Limb (tissue), 2 donors: Measurements from ENCODE around the gene CEBPE.

Experiments used
- DNase-seq, 2 donors: peaks; one replicate each; pipeline ENCODE4 v3.0.0-alpha.2; 2016; ENCODE audit errors: extremely low spot score in 2 of 2

Gene CEBPE

DNA sequence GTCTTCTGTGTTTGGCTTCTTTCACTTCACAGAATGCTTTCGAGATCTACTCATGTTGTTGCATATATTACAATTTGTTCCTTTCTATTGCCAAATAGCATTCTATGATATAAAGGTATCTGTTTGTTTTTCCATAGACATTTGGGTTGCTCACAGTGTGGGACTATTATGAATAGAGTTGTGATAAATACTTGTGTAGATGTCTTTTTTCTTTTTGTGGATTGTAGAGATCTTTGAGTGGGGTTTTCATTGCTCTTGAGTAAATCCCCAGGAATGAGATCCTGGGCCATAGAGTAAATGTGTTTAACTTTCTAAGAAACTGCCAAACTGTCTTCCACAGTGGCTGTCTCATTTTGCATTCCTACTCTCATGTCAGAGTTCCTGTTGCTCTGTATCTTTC is 24.9 kb upstream of the CEBPE start:
- DNase-seq = no peak

DNA sequence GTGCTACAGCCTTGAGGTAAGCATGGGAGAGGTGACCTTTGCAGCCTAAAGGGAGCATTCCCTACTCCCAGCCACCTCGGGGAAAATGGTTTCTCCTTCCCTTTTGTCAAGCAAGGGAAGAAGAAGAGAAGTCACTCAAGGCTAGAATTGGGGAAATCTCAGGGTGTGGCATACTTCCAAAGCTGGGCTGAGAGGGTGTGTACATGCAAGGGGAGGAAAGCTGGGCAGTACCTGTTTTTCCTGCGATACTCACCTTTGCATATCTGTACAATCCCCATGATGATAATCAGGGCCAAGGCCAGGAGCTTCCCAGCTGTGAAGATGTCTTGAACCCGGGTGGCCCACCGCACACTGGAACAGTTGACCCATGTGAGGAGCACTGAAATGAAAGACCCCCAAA is 23.8 kb upstream of the CEBPE start:
- no peak for DNase-seq

DNA sequence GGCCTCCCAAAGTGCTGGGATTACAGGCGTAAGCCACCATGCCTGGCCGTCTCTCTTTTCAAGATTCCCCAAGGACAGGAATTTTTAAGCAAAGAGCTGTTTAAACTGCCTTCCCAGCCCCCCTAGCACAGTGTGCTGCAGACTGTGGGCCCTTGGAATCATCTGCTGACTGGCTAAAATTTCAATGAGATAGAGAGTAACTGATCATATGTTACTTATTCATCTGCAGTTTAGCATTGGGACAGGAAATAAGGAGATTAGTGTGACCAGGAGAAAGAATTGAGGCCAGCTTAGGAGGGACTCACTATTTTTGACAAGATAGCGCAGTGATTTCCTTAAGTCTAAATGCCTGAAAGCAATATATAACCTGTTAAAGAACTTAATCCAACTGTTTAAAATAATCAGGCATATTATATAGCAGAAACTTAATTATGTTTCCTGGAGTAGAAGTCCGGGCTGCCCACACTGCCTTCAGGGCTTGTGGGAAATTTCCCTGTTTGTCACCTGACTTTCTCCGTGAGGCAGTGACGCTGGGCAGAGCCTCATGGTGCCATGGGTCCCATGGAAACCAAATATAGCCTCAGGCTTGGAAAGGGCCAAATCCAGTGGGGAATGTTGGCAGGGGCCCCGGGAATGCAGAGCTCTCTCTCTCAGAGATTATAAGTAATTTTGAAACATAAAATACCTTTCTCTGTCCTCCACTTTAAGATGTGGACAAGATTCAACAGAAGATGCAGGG is 22.8 kb upstream of the CEBPE start:
- no peak for DNase-seq

DNA sequence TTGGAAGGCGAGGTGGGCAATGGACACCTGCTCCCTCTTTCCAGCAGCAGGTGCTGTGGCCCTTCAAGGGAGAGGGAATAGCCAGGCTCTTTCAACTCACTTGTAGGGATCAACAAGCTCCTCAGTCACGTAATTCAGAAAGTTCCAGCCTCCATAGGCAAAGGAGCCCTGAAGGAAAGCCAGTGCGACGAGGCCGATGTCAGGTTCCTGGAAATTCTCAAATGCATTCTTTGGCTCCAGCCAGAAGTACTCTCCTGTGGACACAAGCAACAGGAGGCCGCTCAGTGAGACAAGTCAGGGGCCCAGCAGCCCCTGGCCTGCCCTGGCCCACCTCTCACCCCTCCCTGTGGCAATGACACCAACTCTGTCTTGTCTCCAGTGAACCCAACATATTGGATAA is 21.3 kb upstream of the CEBPE start:
- DNase-seq = no peak

DNA sequence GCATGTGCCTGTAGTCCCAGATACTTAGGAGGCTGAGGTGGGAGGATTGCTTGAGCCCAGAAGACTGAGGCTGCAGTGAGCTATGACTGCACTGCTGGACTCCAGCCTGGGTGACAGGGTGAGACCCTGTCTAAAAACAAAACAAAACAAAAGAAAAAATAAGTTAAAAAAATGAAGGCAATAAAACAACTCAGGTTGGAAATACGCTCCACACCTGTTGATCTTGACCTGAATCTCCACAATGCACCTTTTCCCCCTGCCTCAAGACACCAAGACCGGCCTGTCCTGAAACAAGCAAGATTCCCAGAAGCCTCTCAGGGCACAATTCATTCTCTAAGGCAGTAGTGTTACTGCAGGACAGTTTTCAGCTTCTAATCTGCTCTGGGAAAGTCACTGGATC is 20.8 kb upstream of the CEBPE start:
- no peak for DNase-seq

DNA sequence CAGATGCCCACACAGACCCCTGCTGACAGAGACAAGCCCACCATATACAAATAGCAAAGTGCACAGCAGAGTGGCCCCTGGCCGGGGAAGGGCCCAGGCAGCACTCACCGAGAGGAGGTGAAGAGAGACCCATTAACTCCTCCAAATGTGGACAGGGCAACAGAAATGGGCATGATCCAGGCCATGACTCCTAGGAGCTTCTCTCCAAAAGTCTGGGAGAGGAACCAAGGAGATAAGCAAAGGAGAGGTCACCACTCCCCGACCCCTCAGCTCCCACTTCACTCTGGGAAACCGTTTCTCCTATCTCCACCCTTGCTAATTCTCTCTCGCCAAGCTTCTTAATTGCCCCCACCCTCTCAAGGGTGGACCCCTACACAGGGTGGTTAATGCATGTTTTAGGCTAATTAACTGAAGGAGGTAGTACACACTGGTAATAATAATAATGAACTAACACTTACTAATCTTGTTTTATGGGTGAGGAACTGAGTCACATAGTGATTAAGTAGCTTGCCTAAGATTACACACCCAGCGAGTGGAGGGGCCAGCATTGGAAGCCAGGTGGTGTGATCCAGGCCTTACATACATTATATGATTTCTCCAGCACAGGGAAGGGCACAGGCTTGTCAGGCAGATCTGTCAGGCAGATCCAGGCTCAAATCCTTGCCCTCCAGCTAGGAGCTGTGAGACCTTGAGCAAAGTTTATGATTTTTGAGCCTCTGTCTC is 18.9 kb upstream of the CEBPE start:
- DNase-seq = no peak

DNA sequence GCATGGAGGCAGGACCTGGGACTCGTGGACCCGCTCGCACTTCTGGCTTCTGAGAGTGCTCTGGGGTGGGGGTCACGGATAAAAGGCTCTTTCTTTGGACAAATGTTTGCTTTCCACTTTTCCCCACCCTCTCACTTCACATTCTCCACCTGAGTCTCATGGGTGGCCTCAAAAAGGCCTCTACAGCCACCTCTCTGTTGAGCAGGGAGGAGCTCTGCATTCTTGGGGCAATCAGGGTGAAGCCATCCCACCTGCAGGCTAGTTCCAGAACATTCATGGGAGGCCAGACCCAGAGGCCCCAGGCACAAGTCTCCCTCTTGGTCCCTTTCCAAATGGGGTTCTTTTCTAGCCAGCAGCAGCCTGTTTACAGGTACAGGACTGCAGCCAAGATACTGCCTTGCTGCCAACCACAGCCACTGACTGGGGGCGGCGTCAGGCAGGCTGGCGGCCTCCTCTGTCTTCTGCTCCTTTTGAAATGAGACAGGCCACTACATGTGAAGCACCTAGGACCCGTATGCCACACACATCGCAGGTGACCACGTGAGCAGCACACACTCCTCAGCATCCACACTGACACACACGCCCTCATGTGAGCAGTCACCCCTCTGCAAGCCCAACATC is 18.2 kb upstream of the CEBPE start:
- DNase-seq = no peak

DNA sequence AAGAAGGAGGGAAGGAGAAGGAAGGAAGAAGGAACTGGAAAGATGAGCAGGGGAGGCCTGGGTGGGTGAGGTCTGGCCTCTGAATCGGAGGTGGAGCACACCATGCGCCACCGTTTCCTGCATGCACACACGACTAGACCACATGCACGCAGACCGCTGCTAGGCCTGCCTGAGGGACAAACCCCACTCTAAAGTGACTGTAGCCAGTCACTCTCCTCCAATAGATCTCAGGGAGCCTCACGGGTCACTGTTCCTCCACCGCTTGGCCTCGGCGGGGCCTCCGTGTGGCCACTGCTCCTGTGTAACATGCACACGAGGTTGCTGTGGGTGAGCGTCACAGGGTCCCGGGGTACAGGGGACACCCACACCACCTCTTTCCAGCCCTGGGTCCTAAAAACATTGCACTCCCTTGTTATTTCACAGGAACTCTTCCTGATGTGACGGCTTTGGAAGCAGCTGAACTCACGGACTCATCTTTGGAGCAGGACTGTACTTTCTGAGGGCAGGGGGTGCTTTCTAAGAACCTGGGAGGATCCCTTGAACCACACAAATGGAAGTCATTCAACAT is 17.6 kb upstream of the CEBPE start:
- no peak for DNase-seq

DNA sequence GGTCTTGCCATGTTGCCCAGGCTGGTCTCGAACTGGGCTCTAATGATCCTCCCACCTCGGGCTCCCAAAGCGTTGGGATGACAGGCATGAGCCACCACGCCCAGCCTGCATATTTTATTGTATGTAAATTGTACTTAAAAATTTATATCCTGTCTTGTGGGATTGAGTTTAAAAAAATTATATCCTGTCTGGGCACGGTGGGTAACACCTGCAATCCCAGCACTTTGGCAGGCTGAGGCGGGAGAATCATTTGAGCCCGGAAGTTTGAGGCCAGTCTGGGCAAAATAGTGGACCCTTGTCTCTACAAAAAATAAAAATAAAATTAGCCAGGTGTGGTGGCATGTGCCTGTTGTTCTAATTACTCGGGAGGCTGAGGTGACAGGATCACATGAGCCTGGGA is 13.9 kb upstream of the CEBPE start:
- no peak for DNase-seq

DNA sequence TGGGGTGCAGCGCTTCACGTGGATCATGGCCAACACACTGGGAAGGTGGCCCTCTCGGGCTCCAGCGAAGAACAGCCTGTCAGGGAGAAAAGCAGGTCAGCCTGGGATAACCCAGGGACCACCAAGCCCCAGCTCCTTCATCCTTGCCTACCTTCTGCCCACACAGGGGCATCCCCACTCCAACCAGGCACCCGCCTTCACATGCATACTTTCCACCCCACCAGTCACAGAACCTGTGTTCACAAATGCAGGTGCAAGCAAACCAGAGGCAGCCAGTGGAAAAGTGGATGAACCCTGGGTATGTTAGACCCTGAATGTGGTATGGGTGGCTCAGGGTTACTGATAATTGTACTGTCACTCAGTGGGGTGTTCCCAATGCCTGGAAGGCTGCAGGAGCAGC is 12.4 kb upstream of the CEBPE start:
- no peak for DNase-seq

DNA sequence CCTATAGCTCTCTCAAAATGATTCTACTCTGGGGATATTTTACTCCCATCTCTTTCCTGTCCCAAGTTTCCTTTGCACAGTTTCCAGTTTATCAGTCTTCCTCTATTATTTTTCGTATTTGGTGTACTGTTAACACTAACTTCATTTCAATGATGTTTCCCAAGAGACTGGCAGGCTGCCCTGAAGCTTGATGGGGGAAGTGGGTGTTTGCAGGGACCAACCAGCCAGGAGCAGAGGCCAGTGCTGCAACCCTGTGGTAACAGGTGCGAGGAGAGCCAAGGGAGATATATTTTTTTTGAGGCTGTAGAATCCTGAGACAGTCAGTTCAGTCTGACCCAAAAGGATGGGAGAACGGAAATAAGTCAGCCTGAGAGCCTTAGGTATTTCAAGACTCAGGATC is 11.8 kb upstream of the CEBPE start:
- DNase-seq = no peak

DNA sequence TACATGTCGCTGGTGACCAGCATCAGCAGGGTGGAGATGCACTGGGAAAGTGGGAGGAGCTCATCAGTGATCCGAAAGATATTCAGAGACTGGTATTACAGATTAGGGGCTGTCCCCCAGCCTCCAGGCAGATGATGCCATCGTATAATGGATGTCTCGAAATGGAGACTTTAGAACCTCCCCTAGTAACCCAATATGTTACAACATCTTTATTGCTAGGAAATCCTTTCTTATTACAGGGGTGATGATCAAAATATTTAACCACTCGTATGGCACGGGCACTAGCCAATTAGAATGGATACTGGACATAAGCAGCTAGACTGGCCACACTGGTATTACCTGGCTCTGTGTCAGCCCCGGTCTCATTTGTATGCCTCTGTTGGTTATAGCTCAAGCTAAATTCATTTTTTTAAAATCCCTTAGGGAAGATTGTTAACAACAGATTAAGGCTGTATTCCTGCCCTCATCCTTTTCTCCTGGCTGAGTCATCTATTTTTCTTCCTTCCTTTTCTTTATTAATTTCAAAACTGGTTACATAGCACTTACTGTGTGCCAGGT is 10.8 kb upstream of the CEBPE start:
- DNase-seq = no peak

DNA sequence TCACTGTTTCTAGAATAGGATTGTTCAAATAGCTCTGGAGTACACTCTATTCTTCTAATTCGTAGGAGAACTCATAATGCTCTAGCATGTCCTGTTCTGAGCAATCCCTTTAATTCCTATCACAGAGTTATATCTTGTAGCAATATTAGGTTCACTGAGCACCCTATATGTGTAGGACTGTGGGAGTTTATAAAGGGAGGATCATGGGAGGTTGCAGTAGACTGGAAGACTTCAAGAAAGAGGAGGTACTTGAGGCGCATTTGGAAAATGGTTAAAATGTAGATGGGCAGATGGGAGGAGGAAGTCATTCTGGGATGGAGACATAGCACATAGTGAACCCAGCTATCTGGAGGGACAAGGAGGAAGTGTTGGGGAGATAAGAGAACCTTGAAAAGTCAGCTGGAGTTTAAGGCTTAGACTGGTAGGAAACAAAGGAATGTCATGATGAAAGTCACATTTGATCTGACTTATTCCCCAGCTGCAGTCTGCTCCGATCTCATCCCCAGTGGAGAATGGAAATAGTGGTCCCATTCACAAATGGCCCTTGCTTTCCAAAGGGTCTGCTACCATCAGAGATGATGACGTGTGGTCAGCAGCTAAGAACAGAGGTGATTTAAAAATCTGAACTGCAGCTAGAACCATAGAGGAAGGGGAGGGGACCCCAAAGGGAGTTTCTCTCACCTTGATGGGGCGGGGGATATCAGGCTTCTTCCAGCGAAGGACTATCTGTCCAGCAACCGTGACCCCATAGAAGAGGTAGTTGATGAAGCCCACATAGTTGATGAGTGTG is 10.1 kb upstream of the CEBPE start:
- DNase-seq = no peak

DNA sequence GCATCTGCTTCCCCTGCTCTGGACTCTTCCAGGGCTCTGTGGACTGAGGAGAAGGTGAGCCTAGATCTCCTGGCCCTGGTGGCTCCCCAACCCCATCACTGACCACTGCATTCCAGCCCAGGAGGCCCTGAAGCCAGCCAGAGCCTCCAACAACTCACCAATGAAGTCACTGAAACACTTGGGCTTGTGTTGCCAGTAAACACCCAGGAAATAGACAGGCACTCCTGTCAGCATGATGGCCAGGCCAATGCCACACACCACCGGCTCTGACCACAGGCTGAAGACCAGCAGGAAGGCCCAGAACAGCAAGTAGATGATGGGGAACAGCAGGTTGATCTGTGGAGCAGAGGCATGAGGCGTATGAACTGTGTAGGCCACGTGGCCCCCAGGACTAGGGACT is 8.8 kb upstream of the CEBPE start:
- DNase-seq = no peak

DNA sequence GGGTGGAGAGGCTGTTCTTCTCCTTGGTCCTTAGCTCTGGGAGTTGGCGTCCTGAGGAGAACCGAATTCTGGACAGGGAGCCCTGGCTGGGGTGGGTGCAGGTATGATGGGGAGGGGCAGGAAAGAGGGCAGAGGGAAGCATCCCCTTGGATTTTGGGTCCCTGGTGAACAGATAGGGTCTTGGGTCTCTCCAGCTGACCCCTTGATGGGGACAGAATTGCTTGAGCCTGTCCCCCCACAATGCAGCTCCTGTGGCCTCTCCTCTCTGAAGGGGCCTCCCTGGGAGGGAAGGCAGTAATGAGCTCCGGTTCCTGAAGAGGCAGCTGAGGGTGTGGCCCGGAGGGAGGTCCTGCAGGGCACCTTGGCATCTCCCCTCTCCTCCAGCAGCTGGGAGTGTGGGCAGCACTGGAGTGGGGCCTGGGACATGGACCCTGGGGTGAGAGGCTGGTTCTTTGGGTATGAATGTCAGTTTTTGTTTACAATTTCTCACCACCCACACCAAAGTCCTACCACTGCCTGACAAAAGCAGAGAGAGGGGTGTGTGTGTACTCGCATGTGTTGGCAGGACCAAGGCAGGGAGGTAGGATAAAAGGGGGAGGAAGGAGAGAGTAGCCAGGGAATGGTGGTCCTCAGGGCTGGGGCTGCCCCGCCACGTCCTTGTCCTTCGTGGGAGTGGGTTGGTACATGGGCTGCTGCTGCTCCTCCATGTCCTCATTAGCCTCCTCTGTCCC is 7.7 kb upstream of the CEBPE start:
- no peak for DNase-seq

DNA sequence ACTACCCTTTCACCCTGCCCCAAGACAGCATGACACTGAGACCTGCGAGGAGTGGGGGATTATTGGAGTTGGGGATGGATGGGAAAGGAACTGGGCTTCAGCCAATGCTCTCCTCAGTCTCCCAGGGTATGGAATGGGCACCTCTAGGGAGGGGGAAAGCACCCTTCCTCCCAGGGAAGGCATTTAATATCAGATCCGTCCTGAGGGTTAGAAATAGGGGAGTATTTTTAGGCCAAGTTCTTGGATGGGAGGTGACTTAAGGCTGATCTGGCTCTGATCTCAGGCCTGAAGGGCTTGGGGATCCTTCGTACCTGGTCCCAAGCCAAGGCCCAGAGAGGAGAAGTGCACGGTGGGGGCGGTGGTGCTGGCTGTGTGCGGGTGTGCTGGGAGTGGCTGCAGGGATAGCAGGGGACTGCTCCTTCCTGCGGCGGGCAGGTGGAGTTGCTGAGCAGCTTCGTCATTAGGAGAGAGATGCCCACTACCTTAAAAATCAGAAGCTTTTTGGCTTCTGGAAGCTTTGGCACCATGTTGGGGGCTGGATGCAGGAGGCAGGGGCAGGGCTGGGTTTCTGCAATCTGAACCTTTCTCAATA is 7.0 kb upstream of the CEBPE start:
- no peak for DNase-seq

DNA sequence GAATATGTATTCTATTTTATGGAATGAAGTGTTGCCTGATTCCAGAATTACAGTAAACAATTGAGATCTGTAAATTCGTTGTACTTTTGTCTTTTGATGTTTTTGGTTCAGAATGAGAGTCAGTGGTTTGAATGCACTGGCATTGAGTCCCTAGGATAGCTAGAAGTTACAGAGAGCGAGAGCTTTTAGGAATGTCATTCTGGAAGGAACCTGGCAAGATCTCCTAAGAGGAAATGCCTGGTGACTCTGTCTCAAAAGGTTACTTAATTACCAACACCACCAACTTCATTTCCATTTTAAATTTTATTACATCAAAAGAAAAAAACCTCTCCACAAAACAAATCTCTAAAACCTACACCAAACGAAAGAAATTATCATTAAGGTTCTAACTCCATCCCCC is 6.0 kb upstream of the CEBPE start:
- DNase-seq = no peak

DNA sequence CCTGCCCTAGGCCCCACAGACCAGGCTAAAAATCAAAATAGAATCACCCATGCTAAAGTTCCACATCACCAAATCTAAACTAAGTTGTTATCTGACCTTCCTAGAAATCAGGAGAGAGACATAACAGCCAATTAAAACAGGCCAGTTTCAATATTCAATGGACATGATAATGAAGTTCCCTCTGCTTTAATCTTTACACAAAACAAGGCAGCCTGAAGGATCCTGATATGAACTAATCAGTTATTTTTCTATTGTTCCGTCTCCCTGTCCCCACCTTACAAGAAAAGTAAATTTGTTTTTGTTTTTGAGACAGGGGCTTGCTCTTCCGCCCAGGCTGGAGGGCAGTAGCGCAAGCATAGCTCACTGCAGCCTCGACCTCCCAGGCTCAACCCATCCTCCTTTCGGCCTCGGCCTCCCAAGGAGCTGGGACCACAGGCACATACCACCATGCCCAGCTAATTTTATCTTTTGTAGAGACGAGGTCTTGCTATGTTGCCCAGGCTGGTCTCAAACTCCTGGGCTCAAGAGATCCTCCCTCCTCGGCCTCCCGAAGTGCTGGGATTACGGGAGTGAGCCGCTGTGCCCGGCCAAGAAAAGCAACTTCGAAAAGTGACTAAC is 5.4 kb upstream of the CEBPE start:
- no peak for DNase-seq

DNA sequence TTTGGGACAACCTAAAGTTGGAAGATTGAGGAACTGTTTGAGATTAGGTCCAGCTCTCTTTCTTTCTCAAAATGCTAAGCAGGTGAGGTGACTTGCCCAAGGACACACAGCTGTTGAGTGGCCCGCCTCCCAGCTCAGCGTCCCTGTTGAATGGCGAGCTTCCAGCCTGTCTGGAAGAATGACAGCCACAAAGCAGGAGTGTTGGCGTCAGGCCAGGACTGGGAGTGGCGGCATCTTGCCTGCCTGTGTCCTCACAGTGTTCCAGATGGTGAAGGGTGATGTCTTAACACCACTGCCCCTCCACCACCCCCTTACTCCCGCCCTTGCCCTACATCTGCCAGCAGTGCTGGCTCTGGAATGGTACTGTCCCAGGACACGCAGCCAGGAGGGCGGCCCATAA is 4.4 kb upstream of the CEBPE start:
- DNase-seq = peak in 1 of 2 donors; percentile 51

DNA sequence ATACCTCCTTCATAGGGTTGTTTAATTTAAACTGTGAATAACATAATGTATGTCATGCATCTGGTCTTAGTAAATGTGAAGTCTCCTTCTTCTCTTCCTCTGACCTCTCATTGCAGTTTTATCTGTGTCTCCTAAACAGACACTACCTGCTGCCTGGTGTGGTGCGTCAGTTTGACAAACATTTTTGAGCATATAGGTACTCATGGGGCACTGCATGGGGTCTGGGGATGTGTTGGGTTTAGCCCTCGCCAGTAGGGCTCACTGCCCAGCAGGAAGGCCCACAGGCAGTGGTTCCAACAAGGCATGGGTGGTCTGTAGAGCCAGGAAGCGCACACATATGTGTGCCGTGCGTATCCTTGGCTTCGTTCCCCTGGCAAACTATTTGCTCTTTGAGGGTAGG is 3.0 kb upstream of the CEBPE start:
- DNase-seq = no peak
